Measurements from ENCODE around the gene SCN10A.

DNA sequence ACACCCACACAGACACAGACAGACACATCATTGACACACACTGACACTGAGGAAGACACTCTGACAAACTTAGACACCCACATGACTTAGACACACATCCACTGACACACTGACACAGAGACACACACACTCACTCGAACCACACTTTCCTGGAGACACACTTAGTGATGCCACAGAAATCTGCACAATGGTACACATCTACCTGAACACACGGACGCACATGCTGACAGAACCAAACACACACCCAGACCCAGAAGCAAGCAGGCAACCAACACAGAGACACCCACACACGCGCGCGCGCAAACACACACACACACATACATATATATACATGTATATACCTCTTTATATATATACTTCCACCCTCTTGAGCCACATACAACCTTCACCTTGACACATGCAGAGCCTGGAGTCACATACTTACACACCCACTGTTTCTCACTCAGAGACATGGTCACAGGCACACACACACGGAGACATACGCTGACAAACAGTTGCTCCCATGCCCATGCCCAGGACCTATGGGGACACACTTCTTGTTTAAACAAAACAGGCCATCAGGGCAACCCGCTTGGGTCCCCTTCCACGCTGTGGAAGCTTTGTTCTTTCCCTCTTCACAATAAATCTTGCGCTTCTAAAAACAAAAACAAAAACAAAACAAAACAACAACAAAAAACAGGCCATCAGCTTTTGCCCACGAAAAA is 165.6 kb downstream of the SCN10A start:
- TF ChIP-seq, protein P1, sequence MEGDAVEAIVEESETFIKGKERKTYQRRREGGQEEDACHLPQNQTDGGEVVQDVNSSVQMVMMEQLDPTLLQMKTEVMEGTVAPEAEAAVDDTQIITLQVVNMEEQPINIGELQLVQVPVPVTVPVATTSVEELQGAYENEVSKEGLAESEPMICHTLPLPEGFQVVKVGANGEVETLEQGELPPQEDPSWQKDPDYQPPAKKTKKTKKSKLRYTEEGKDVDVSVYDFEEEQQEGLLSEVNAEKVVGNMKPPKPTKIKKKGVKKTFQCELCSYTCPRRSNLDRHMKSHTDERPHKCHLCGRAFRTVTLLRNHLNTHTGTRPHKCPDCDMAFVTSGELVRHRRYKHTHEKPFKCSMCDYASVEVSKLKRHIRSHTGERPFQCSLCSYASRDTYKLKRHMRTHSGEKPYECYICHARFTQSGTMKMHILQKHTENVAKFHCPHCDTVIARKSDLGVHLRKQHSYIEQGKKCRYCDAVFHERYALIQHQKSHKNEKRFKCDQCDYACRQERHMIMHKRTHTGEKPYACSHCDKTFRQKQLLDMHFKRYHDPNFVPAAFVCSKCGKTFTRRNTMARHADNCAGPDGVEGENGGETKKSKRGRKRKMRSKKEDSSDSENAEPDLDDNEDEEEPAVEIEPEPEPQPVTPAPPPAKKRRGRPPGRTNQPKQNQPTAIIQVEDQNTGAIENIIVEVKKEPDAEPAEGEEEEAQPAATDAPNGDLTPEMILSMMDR (IDR thresholded peaks at IDR 0.05) = no peak
- TF ChIP-seq POLR2A (IDR thresholded peaks at IDR 0.05) (no peak), POLR2AphosphoS5 (IDR thresholded peaks at IDR 0.05) (no peak)
